ENCODE results near the gene GLB1L3.

Gene GLB1L3

DNA sequence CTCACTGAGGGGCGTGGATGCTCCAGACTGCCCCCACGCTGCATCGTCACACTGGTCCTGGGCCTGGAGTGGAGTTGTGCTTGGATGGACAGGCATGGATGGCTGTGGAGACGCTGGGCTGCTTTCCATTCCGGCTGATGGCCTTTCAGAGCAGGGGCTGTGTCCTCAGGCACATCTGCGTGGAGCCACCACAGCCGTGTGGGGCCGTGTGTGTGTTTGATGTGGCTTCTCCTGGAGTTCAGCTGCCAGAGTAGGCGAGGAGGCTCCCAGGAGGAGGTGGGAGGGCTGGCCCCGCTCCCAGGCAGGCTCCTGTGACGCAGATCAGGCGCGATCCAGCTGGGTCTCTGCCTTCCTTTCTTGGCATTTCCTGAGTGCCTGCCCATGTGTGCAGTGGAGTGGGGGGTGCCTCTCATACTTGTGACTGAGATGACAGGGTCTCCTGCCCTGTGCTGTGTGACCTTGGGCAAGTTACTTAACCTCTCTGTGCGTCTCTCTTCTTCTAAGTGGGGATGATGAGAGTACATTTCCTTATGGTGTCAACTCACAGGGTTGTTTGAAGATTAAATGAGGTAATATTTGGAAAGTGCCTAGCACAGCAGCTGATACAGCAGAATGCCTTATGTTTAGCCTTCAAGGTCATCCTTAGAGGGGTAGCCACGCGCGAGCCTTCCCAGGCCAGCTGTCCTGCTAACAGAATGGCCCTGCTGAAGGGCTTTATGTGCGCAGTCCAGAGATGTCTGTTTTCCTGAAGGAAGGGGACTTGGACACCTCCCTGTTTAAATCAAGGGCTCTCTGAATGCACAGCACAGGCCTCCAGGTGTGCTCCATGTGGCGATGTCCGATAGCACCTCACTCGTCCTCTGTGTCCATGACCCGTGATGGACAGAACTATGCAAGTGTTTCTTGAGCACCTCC, 89.1 kb downstream of the GLB1L3 start:
- no peak for DNase-seq

DNA sequence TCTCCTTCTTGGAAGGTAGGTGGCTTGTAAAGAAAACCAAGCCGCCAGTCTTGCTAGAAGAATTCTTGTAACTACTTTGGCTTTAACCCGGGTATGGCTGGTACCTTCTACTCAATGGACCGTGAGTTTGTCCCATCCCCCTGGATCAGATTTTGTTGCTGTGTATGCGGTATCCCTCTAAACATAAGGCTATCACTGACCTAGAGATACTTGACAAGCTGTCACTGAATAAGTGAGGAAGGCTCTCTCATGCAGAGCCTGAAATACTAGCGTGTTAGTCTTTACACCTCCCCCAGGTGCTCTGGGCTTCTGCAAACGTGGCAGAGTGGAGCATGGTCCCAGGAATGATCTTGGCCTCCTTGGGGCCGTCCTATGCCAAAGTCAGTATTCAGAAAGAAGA, 90.1 kb downstream of the GLB1L3 start:
- no peak for DNase-seq

DNA sequence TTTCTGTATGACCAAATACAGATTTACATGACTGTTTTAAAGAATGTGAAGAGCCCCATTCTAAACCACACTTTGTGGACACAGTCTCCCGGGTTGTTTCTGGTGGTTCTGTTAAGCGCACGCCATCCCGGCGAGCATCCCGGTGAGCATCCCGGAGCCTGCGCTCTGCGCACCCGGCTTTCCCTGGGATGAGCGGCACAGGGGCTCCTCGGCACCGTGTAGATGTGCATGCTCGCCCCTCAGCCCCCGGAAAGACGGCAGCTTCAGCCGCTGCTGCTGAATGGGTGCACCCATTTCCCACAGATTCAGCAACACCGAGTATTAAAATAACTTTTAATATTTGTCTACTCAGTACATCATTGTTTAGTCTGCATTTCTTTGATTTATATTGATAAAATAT, 91.6 kb downstream of the GLB1L3 start:
- no peak for DNase-seq

All from stimulated activated CD4-positive, alpha-beta T cell treated with anti-CD3 and anti-CD28 coated beads, Interleukin-4, amount 100 ng/mL, for 24 hours (primary cell).